HG03460 (cell line): ENCODE results near the gene KCNIP3.

ENCODE experiments used
- ATAC-seq: cut with Tn5 transposase; IDR thresholded peaks from one replicate; pipeline ENCODE4 v1.9.1; 2021; ENCODE audit not compliant: unreplicated experiment

KCNIP3 gene

GRCh38 chr2:95274291-95275150 is 22.6 kb upstream of the KCNIP3 start, which contains the start of gene PROM2:
PROM2 (plus strand) TSS chr2:95274449; CDS start chr2:95274586, 137 bp downstream.
- ATAC-seq = no peak

GRCh38 chr2:95275151-95275515 is 22.0 kb upstream of the KCNIP3 start:
- ATAC-seq = no peak

- ATAC-seq = no peak
These were observed 21.4 kb upstream of the KCNIP3 start for GRCh38 chr2:95275601-95276243.

- no peak for ATAC-seq
These were observed 20.8 kb upstream of the KCNIP3 start for GRCh38 chr2:95276244-95276887.

- no peak for ATAC-seq
These were observed 20.3 kb upstream of the KCNIP3 start for GRCh38 chr2:95276888-95277245.

GRCh38 chr2:95277246-95277906 is 19.8 kb upstream of the KCNIP3 start:
- ATAC-seq = no peak

GRCh38 chr2:95278051-95278471 is 19.1 kb upstream of the KCNIP3 start:
- ATAC-seq = no peak

- no peak for ATAC-seq
These were observed 18.4 kb upstream of the KCNIP3 start for GRCh38 chr2:95278637-95279225.

- no peak for ATAC-seq
These were observed 17.6 kb upstream of the KCNIP3 start for GRCh38 chr2:95279435-95280035.

- no peak for ATAC-seq
These were observed 16.1 kb upstream of the KCNIP3 start for GRCh38 chr2:95281071-95281470.

- no peak for ATAC-seq
These were observed 15.4 kb upstream of the KCNIP3 start for GRCh38 chr2:95281786-95282185.

- no peak for ATAC-seq
These were observed 14.7 kb upstream of the KCNIP3 start for GRCh38 chr2:95282458-95282857.

- no peak for ATAC-seq
These were observed 13.6 kb upstream of the KCNIP3 start for GRCh38 chr2:95283562-95283961.

GRCh38 chr2:95284886-95285541 is 12.1 kb upstream of the KCNIP3 start:
- no peak for ATAC-seq

GRCh38 chr2:95285542-95285932 is 11.6 kb upstream of the KCNIP3 start:
- ATAC-seq = no peak

- no peak for ATAC-seq
These were observed 9.8 kb upstream of the KCNIP3 start for GRCh38 chr2:95287336-95287735.

- ATAC-seq = no peak
These were observed 9.3 kb upstream of the KCNIP3 start for GRCh38 chr2:95287806-95288205.

- ATAC-seq = no peak
These were observed 7.9 kb upstream of the KCNIP3 start for GRCh38 chr2:95289253-95289652.

- ATAC-seq = no peak
These were observed 5.9 kb upstream of the KCNIP3 start for GRCh38 chr2:95291222-95291621.

- no peak for ATAC-seq
These were observed 4.4 kb upstream of the KCNIP3 start for GRCh38 chr2:95292623-95293260.
